PC-9 (cell line): ENCODE data around the gene OSMR. TPM values are rescaled to one million over a fixed set of nuclear protein-coding genes. Genes with fewer than 3 reads are reported as not detected.
A peak's percentile ranks its signal among the peaks of the same experiment; 100 is the strongest.

ENCODE experiments used
- BruUV-seq: library from RNA; stranded (reverse); fragments of 400-500 nt; replicated peaks from 2 replicates; lab custom pipeline; 2021; lab: Mats Ljungman, UMichigan
- CTCF ChIA-PET: fragments of 300-600 bp; sonication (Branson Sonifier 250); formaldehyde crosslinking; loops from one replicate; lab custom pipeline; 2022; ENCODE audit warnings: antibody characterized with exemption; lab: Charles Lee
- POLR2A ChIA-PET: fragments of 300-600 bp; sonication (Branson Sonifier 250); formaldehyde crosslinking; loops from one replicate; lab custom pipeline; 2022; ENCODE audit warnings: antibody characterized with exemption; ENCODE audit not compliant: unreplicated experiment; lab: Charles Lee
- DNase-seq, 2 experiments: peaks; one replicate each; pipeline versions ENCODE4 v3.0.0 to v3.0.0-alpha.2; 2015 to 2022; ENCODE audit warnings: mixed read lengths in 1 of 2
- H2AFZ ChIP-seq: fragments of 200-600 bp; sonication (generic); 2 replicates; pipeline ENCODE4 v1.8.1; 2017; ENCODE audit warnings: antibody characterized with exemption
- H3F3A ChIP-seq: fragments of 200-600 bp; sonication (generic); 2 replicates; pipeline ENCODE4 v1.8.1; 2017; ENCODE audit warnings: antibody characterized with exemption, mild to moderate bottlenecking, low read depth; ENCODE audit not compliant: insufficient read depth
- H3K27ac ChIP-seq: fragments of 200-600 bp; sonication (generic); 2 replicates; pipeline ENCODE4 v1.6.1; 2016; ENCODE audit warnings: mixed run types
- H3K27me3 ChIP-seq: fragments of 200-600 bp; sonication (generic); 2 replicates; pipeline ENCODE4 v1.6.1; 2016; ENCODE audit warnings: low read depth, mixed run types; ENCODE audit not compliant: insufficient read depth
- H3K36me3 ChIP-seq: fragments of 200-600 bp; sonication (generic); 2 replicates; pipeline ENCODE4 v1.6.1; 2016; ENCODE audit warnings: low read depth, mixed run types
- H3K4me1 ChIP-seq: fragments of 200-600 bp; sonication (generic); replicated peaks from 2 replicates; pipeline ENCODE4 v1.6.1; 2016; ENCODE audit warnings: mixed run types; ENCODE audit not compliant: insufficient read depth
- H3K4me2 ChIP-seq: fragments of 200-600 bp; sonication (generic); 2 replicates; pipeline ENCODE4 v1.6.1; 2017; ENCODE audit warnings: mixed run types
- H3K4me3 ChIP-seq: fragments of 200-600 bp; sonication (generic); 2 replicates; pipeline ENCODE4 v1.6.1; 2016; ENCODE audit warnings: mixed run types
- H3K79me2 ChIP-seq: fragments of 200-600 bp; sonication (generic); 2 replicates; pipeline ENCODE4 v1.6.1; 2017; ENCODE audit warnings: low read depth, mixed run types
- H3K9me2 ChIP-seq: fragments of 200-600 bp; sonication (generic); 2 replicates; pipeline ENCODE4 v1.8.1; 2017; ENCODE audit warnings: mild to moderate bottlenecking; ENCODE audit not compliant: insufficient read depth
- H3K9me3 ChIP-seq: fragments of 200-600 bp; sonication (generic); 2 replicates; pipeline ENCODE4 v1.8.1; 2016; ENCODE audit warnings: low read depth; ENCODE audit not compliant: insufficient read depth
- H4K20me1 ChIP-seq: fragments of 200-600 bp; sonication (generic); 2 replicates; pipeline ENCODE4 v1.8.1; 2017; ENCODE audit not compliant: insufficient read depth
- CTCF ChIP-seq: fragments of 200-600 bp; sonication (generic); conservative IDR thresholded peaks from 2 replicates; pipeline ENCODE4 v1.6.1; 2017; ENCODE audit warnings: mixed run types, antibody characterized with exemption, mild to moderate bottlenecking, moderate library complexity
- EZH2 ChIP-seq: fragments of 200-600 bp; sonication (generic); IDR thresholded peaks from 2 replicates; pipeline ENCODE4 v1.8.0; 2017; ENCODE audit warnings: antibody characterized with exemption, low read depth
- intact Hi-C: fragments of 100-400 bp; cut with micrococcal nuclease; formaldehyde crosslinking; loops from one replicate; pipeline ENCODE4 v1.10.0; 2022; ENCODE audit not compliant: unreplicated experiment
- total RNA-seq: library from RNA; stranded (reverse); gene quantifications from 2 replicates; pipeline ENCODE4 v1.2.3, GENCODE V29; 2021

OSMR gene
- total RNA-seq, 1 experiment from 2014 or later = 65.4 TPM

GRCh38 chr5:38871058-38871605 is 25.3 kb downstream of the OSMR start:
- H3K27me3 ChIP-seq = no peaks in the 10 kb centered on the region
- no peaks in the 10 kb centered on the region for H3K9me2 ChIP-seq
- no peak overlapping the region for H2AFZ ChIP-seq
- CTCF ChIA-PET = interaction anchor here (0.6 kb wide), 1 partner anchor 277 kb away, joined by 11 read pairs; no protein-coding TSS in a partner anchor
- peaks cover 37% of the 10 kb centered on the region for H3F3A ChIP-seq
- peak overlapping the region; percentile 22; the same call in 1 of the 2 replicates for H3K4me3 ChIP-seq
- peaks cover 64% of the 10 kb centered on the region for H3K79me2 ChIP-seq
- no peaks in the 10 kb centered on the region for H4K20me1 ChIP-seq
- intact Hi-C loops = no loop called here
- H3K4me1 ChIP-seq = peaks cover 51% of the 10 kb centered on the region
- peaks cover 61% of the 10 kb centered on the region for H3K36me3 ChIP-seq
- H3K4me2 ChIP-seq = peak overlapping the region; percentile 70
- peak overlapping the region; percentile 97 for H3K27ac ChIP-seq
- no peak for DNase-seq
- TF ChIP-seq EZH2 (no peak), CTCF (no peak)
- BruUV-seq = TSS peak; percentile 94
- H3K9me3 ChIP-seq = peaks cover 10% of the 10 kb centered on the region; the same call in 1 of the 2 replicates
- POLR2A ChIA-PET = interaction anchor here (0.5 to 0.8 kb wide), 4 partner anchors 192 to 1039 kb away, joined by 3 to 6 read pairs (median 3); no protein-coding TSS in a partner anchor

- peak; percentile 76 to 100 for DNase-seq
- ChIA-PET CTCF (interaction anchor here (0.7 to 1.2 kb wide), 4 partner anchors 23 to 430 kb away, joined by 3 to 9 read pairs (median 8); partner anchors contain the start of gene OSMR), POLR2A (interaction anchor here (0.5 to 1.5 kb wide), 6 partner anchors 17 to 199 kb away, joined by 3 to 18 read pairs (median 4); partner anchors contain the start of gene OSMR)
- Histone ChIP-seq H3K79me2 (peaks cover 59% of the 10 kb centered on the region), H3K36me3 (peaks cover 68% of the 10 kb centered on the region), H3K9me2 (no peaks in the 10 kb centered on the region), H3K27ac (peak overlapping the region; percentile 97), H3K27me3 (no peaks in the 10 kb centered on the region), H3K4me2 (peak overlapping the region; percentile 70), H3K4me3 (0 out of 2 replicates have a peak overlapping the region, but pooled peaks have one; percentile 16), H3K9me3 (peaks cover 10% of the 10 kb centered on the region; the same call in 1 of the 2 replicates), H2AFZ (no peak overlapping the region), H3F3A (peaks cover 37% of the 10 kb centered on the region), H3K4me1 (peaks cover 51% of the 10 kb centered on the region), H4K20me1 (no peaks in the 10 kb centered on the region)
- TF ChIP-seq CTCF (no peak), EZH2 (no peak)
- no TSS peak for BruUV-seq
- intact Hi-C loops = loop anchor here (1.0 kb wide), 2 partner anchors 18 to 27 kb away; no protein-coding TSS in a partner anchor
Measured at GRCh38 chr5:38871790-38872551, 26.2 kb downstream of the OSMR start.

- Histone ChIP-seq H3K9me3 (peaks cover 10% of the 10 kb centered on the region; the same call in 1 of the 2 replicates), H3K79me2 (peaks cover 52% of the 10 kb centered on the region), H4K20me1 (no peaks in the 10 kb centered on the region), H3K27me3 (no peaks in the 10 kb centered on the region), H3K9me2 (no peaks in the 10 kb centered on the region), H3K27ac (peak overlapping the region; percentile 97), H3F3A (peaks cover 37% of the 10 kb centered on the region), H2AFZ (no peak overlapping the region), H3K36me3 (peaks cover 76% of the 10 kb centered on the region), H3K4me1 (peaks cover 51% of the 10 kb centered on the region), H3K4me3 (peak overlapping the region; percentile 8; the same call in 1 of the 2 replicates), H3K4me2 (peak overlapping the region; percentile 52)
- CTCF ChIA-PET = interaction anchor here (0.5 to 1.2 kb wide), 3 partner anchors 26 to 431 kb away, joined by 8 to 11 read pairs (median 9); no protein-coding TSS in a partner anchor
- POLR2A ChIA-PET = interaction anchor here (1.2 to 1.5 kb wide), 2 partner anchors 20 to 63 kb away, joined by 3 to 18 read pairs; no protein-coding TSS in a partner anchor
- intact Hi-C loops = loop anchor here (1.0 kb wide), 2 partner anchors 19 to 28 kb away; no protein-coding TSS in a partner anchor
- no TSS peak for BruUV-seq
- DNase-seq = no peak
- TF ChIP-seq CTCF (no peak), EZH2 (no peak)
Measured at GRCh38 chr5:38872826-38873225, 27.0 kb downstream of the OSMR start.
